ENCODE results near the gene C1D. TPM values are rescaled to one million over a fixed set of nuclear protein-coding genes. Genes with fewer than 3 reads are reported as not detected.
A peak's percentile ranks its signal among the peaks of the same experiment; 100 is the strongest.
"Not testable (repeated sequence)": the region's sequence is repeated elsewhere in the genome, so short reads cannot be mapped to it uniquely, and the experiment has no call there.

Gene C1D
- total RNA-seq, 1 donor from 2014 or later, result 19.5 TPM

GRCh38 chr2:68083346-68083745 lies 20.5 kb upstream of the C1D start:
- TF ChIP-seq CTCF (IDR thresholded peaks at IDR 0.05), result no peak
- Histone ChIP-seq H3K9me3 (no peaks in the 10 kb centered on the region), H3K36me3 (no peaks in the 10 kb centered on the region), H3K27me3 (no peaks in the 10 kb centered on the region), H3K4me1 (no peaks in the 10 kb centered on the region), H3K4me3 (no peak overlapping the region), H3K27ac (no peak overlapping the region)
- no peak for ATAC-seq
- DNase-seq, result no peak
- intact Hi-C loops (cut with DNase I), result no loop called here

GRCh38 chr2:68074050-68074449 lies 11.2 kb upstream of the C1D start:
- H3K27ac ChIP-seq, result no peak overlapping the region
- TF ChIP-seq CTCF (IDR thresholded peaks at IDR 0.05), result no peak
- H3K27me3 ChIP-seq, result no peaks in the 10 kb centered on the region
- no peak overlapping the region for H3K4me3 ChIP-seq
- DNase-seq (no peak), ATAC-seq (no peak)
- H3K9me3 ChIP-seq, result no peaks in the 10 kb centered on the region
- intact Hi-C loops (cut with DNase I), result no loop called here
- H3K36me3 ChIP-seq, result no peaks in the 10 kb centered on the region
- no peaks in the 10 kb centered on the region for H3K4me1 ChIP-seq

GRCh38 chr2:68063797-68064646 lies 1.2 kb upstream of the C1D start:
- H3K36me3 ChIP-seq; intact Hi-C loops (cut with DNase I); ATAC-seq; H3K4me3 ChIP-seq; H3K27me3 ChIP-seq; H3K27ac ChIP-seq; H3K9me3 ChIP-seq: not testable (repeated sequence)
- peak; percentile 67 for DNase-seq
- H3K4me1 ChIP-seq, result peaks cover 31% of the 10 kb centered on the region

- no peak for TF ChIP-seq CTCF (IDR thresholded peaks at IDR 0.05)
- H3K36me3 ChIP-seq, result no peaks in the 10 kb centered on the region
- ATAC-seq, result no peak
- no peaks in the 10 kb centered on the region for H3K27me3 ChIP-seq
- H3K4me3 ChIP-seq, result no peak overlapping the region
- no peak overlapping the region for H3K27ac ChIP-seq
- H3K9me3 ChIP-seq, result no peaks in the 10 kb centered on the region
- DNase-seq, result no peak
- peaks cover 31% of the 10 kb centered on the region for H3K4me1 ChIP-seq
- intact Hi-C loops (cut with DNase I), result no loop called here
Observed at GRCh38 chr2:68060652-68061051, 2.2 kb downstream of the C1D start.

GRCh38 chr2:68059784-68060525 lies 2.8 kb downstream of the C1D start:
- TF ChIP-seq CTCF (IDR thresholded peaks at IDR 0.05), result no peak
- Histone ChIP-seq H3K4me1 (peaks cover 31% of the 10 kb centered on the region), H3K27ac (no peak overlapping the region), H3K4me3 (no peak overlapping the region), H3K27me3 (no peaks in the 10 kb centered on the region), H3K9me3 (no peaks in the 10 kb centered on the region), H3K36me3 (no peaks in the 10 kb centered on the region)
- DNase-seq (no peak), ATAC-seq (no peak)
- intact Hi-C loops (cut with DNase I), result no loop called here

Data from upper lobe of right lung (tissue), 1 donor.